Activated CD4-positive, alpha-beta T cell treated with anti-CD3 and anti-CD28 coated beads, Interleukin-2, amount 50 U/mL, for 1 hour (primary cell): Measurements from ENCODE around the gene SENP6.
"Not testable (repeated sequence)": the region's sequence is repeated elsewhere in the genome, so short reads cannot be mapped to it uniquely, and the experiment has no call there.

ENCODE experiments used
- DNase-seq: peaks from one replicate; pipeline ENCODE4 v3.0.0-alpha.2; 2020

Gene SENP6

DNA sequence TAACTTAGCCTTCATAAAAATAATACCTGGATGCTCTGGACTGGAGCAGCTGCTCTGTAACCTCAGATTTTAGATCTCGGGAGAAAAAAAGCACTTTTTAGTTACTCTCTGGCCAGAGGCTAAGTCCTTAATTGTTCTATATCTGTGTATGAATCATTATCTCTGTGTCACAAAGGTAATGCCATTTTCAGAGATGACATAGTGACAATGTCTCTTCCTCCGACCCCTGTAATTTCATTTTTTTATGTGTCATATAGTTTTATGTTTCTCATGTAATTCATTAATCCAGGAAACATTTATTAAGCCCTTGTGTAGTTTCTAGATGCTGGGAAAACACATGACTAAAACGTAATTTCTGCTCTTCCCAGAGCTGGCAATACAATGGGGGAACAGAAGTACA is 55.6 kb downstream of the SENP6 start:
- no peak for DNase-seq

GRCh38 chr6:75666592-75666991 is 64.9 kb downstream of the SENP6 start:
- no peak for DNase-seq

GRCh38 chr6:75673884-75674283 is 72.2 kb downstream of the SENP6 start:
- no peak for DNase-seq

- no peak for DNase-seq
These were observed 74.7 kb downstream of the SENP6 start for GRCh38 chr6:75676377-75676776.

GRCh38 chr6:75682548-75682947 is 80.9 kb downstream of the SENP6 start:
- DNase-seq: not testable (repeated sequence)

GRCh38 chr6:75683005-75683404 is 81.3 kb downstream of the SENP6 start:
- not testable (repeated sequence) for DNase-seq

- not testable (repeated sequence) for DNase-seq
These were observed 85.9 kb downstream of the SENP6 start for GRCh38 chr6:75687535-75687934.

GRCh38 chr6:75687937-75688336 is 86.3 kb downstream of the SENP6 start:
- not testable (repeated sequence) for DNase-seq

- DNase-seq: no peak
These were observed 87.9 kb downstream of the SENP6 start for GRCh38 chr6:75689576-75689975.

DNA sequence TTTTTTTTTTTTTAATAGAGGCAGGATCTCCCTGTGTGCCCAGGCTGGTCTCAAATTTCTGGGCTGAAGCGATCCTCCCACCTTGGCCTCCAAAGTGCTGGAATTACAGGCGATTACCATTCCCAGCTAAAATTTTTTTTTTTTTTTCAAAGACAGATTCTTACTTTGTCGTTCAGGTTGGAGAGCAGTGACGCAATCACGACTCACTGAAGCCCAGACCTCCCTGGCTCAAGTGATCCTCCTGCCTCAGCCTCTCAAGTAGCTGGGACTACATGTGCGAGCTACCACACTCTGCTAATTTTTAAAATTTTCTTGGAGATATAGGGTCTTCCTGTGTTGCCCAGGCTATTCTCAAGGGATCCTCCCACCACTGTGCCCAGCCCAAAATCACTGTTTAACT is 89.3 kb downstream of the SENP6 start:
- DNase-seq: no peak

DNA sequence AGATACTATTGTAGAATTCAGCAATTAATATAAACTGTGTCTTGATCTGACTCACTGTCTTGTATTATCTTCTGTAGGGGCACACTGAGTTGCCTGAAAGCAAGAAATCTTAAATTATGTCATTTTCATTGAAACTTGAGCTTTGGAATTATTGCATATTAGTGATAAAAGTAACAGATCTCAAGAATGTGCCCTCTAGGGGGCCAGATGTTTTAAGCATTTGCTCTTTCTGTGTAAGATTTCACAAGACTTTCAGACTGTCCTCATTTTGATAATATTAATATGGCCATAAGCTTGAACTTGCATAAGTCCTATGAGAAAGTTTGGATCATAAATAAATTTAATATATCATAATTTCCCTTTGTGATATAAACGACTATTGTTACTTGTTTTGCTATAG is 91.9 kb downstream of the SENP6 start:
- DNase-seq: no peak

DNA sequence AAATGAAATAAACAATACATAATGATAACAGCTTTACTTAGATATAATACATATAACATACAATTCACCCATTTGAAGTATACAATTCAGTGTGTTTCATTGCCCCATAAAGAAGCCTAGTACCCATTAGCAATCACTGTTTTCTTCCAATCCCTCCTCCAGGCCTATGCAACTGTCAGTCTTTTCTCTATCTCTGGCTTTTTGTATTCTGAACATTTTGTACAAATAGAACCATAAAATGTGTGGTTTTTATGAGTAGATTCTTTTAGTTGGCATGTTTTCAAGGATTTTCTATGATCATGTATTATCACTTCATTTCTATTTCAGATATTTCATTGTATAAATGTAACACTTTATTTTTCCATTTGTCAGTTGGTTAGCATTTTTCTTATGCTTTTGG is 92.7 kb downstream of the SENP6 start:
- DNase-seq: no peak

- not testable (repeated sequence) for DNase-seq
These were observed 106.7 kb downstream of the SENP6 start for GRCh38 chr6:75708334-75708733.

GRCh38 chr6:75711173-75711572 is 109.5 kb downstream of the SENP6 start:
- DNase-seq: no peak

DNA sequence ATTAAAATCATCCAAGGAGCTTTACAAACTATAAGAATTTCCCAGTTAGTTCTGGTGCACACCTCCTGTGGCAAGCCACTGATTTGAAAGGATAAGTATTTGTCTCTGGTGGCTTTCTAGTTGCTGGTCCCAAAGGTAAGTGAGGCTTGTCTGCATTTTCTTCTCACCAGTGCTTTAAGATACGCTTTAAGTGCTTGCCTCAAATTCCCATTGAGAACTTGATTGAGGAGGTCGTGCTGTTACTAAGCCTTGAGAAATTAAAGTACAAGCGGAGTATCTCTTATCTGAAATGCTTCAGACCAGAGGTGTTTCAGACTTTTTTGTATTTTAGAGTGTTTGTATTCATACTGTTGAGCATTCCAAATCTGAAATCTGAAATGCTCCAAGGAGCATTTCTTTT is 117.5 kb downstream of the SENP6 start:
- DNase-seq: no peak

DNA sequence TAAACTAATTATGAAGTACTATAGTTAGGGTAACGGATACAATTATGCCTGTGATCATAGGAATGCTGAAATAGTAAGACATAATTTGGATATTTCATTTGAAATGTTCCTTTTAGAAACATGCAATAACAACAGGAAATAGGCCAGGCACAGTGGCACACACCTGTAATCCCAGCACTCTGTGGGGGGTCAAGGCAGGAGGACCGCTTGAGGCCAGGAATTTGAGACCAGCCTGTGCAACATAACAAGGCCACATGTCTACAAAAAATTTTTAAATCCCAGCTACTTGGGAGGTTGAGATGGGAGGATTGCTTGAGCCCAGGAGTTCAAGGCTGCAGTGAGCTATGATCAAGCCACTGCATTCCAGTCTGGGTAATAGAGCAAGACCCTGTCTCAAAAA is 121.7 kb downstream of the SENP6 start:
- DNase-seq: no peak

DNA sequence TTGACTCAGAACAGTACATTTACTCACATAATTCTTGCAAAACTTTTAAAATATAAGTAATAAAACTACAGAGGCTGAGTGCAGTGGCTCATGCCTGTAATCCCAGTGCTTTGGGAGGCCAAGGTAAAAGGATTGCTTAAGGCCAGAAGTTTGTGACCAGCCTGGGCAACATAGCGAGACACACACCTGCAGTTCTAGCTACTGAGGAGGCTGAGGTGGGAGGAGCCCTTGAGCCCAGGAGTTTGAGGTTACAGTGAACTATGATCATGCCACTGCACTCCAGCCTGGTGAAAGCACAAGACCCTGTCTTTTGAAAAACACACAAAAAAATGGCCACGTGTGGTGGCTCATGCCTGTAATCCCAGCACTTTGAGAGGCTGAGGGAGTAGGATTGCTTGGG is 125.5 kb downstream of the SENP6 start:
- no peak for DNase-seq

GRCh38 chr6:75731029-75731428 is 129.3 kb downstream of the SENP6 start:
- DNase-seq: not testable (repeated sequence)

GRCh38 chr6:75735491-75736186 is 134.0 kb downstream of the SENP6 start:
- no peak for DNase-seq

DNA sequence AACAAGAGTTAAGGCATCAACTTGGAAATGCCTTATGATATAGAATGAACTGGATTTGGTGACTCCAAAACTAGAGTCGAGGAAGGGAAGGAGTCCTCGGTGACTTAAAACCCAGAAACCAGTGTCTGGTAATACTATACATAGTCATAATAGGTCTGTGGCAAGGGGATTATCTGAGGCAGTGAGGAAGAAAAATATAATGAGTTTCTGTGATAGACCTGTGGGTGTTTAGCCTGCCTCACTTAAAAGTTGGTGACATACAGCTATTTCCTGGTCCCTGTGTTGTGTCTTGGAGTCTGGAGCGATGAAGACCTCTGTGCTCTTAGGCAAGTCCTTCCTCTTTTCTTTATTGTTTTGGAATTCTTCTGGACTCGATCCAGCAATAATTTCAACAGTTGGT is 142.3 kb downstream of the SENP6 start:
- DNase-seq: no peak

- DNase-seq: no peak
These were observed 143.7 kb downstream of the SENP6 start for GRCh38 chr6:75745404-75745803.

DNA sequence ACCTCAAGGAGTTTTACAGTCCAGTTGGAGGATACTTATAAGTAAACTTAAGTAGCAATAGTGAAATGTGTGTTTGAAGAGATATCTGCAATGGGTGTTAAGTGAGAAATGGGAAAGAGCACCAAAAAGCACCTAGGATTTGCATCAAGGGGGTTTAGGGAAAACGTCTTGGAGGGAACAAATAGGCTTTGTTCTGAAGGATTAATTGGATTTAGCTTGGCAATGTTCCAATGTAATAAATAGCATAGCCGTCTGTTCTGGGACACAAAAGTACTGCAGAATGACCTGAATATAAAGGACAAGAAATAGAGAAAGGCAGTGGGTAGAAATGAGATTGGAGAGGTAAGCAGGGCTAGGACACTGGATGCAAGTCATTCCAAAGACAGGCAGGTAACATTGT is 144.5 kb downstream of the SENP6 start:
- no peak for DNase-seq

DNA sequence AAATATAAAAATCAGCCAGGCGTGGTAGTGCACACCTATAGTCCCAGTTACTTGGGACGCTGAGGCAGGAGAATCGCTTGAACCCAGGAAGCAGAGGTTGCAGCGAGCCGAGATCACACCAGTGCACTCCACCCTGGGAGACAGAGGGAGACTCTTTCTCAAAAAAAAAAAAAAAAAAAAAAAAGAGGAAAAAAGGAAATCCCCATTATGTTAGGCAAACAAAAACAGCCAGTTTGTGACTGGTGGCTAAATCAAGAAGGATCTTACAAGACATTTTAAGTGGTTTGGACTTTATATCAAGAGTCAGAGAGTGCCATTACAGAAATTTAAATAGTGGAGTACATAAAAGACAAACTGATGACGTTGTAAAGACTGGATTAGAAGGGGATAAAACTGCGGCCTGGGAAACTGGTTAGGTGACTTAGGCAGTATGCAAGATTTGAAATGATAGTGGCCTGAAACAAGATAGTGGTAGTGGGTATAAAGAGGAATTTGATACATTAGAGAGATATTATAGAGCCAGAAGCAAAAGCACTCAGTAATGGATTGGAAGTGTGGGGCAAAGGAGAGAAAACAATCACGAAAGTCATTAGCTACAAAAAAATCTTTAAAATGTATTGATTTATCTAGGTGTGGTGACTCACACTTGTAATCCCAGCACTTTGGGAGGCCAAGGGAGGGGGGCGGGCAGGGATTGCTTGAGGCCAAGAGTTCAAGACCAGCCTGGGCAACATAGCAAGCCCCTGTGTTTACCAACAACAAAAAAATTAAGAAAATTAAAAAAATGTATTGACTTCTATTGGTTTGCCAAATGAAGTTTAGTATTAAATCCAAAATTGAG is 145.7 kb downstream of the SENP6 start:
- DNase-seq: no peak

DNA sequence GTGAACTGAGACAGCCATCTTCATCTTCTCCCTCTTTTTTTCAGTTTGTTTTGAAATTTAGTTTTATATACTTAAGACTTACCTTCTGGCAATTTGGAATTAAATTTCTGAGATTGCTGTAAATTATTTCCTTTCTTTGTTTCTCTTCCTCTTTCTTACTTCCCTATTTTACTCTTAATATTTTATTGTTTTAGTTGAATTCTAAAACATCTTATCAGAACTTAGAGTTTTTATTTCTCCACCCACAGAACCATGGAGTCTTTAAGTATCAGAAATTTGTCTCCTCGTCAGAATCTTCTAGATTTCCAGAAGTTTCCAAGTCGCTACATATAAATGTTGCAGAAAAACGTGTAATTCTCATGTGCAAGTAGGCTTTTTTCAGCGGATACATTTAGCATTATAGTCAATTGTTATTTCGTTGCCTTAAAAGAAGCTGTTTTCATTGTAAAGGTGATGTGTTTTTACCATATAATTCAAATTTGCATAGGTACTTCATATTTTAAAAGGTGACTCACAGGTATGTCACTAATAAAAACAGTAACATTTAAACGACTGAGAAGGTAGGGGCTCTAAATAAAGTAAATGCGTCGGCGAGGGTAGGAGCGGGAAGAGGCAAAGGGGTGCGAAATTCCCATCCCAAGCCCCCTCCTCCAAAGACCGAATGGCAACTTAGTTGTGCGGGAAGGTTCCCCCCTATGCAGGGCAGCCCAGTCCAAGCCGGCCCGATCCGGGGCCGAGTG is 146.5 kb downstream of the SENP6 start:
- no peak for DNase-seq
